Measurements from ENCODE around the gene GNL3.
A peak's percentile ranks its signal among the peaks of the same experiment; 100 is the strongest.

The GNL3 gene

DNA sequence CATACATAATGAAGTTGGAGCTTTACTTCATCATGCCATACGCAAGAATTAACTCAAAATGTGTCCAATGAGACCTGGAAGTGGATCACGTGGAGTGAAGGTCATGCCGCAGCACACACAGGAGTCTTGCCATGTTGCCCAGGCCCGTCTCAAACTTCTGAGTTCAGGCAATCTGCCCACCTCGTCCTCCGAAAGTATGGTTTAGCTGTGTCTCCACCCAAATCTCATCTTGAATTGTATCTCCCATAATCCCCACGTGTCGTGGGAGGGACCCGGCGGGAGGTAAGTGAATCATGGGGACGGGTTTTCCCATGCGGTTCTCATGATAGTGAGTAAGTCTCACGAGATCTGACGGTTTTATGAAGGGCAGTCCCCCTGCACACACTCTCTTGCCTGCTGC is 45.8 kb downstream of the GNL3 start:
- H3K9me3 ChIP-seq (replicated peaks in 1 of 11), result peaks cover 84 to 97% (median 87%) of the 10 kb centered on the region in 11 experiments
- no peaks in the 10 kb centered on the region for H3K27me3 ChIP-seq
- peaks cover 0 to 20% (median 14%) of the 10 kb centered on the region in 10 experiments; a peak in 12 of 20 replicates for H3K4me1 ChIP-seq
- no peaks in the 10 kb centered on the region for H4K20me1 ChIP-seq
- H3K4me2 ChIP-seq, result peak overlapping the region in 4 of 11 experiments; percentile 15 to 65 (median 30); a peak in 2 of 22 replicates
- H3K27ac ChIP-seq, result peak overlapping the region in 7 of 11 experiments; percentile 24 to 72 (median 51); a peak in 13 of 22 replicates
- no peak for TF ChIP-seq Cebpa-rat (IDR thresholded peaks at IDR 0.05)
- peak overlapping the region in 2 of 10 experiments; percentile 5 to 28; a peak in 2 of 20 replicates for H3K4me3 ChIP-seq
- H3K36me3 ChIP-seq, result peaks cover 91 to 99% (median 96%) of the 10 kb centered on the region in 11 experiments
- H3K9ac ChIP-seq, result no peak overlapping the region

DNA sequence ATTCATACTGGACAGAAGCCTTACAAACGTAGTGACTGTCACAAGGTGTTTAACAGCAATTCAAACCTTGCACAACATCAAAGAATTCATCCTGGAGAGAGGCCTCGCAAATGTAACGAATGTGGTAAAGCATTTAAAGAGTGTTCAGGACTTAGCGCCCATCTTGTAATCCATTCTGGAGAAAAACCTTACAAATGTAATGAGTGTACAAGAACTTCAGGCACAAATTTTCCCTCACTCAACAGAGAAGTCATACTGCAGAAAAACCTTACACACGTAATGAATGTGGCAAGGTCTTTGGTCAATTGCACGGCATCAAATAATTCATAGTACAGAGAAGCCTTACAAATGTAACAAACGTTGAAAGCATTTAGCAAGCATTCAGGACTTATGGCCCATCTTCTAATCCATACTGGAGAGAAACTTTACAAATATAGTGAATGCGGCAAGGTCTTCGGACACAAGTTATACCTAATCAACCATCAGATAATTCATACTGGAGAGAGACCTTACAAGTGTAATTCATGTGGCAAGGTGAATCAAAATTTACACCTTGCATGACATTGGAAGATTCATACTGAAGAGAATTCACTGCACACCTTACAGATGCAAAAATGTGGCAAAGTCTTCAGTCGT is 47.5 kb downstream of the GNL3 start:
- Histone ChIP-seq H3K36me3 (peaks cover 91 to 100% (median 98%) of the 10 kb centered on the region in 11 experiments), H4K20me1 (no peaks in the 10 kb centered on the region), H3K9ac (no peak overlapping the region), H3K27ac (no peak overlapping the region), H3K4me2 (no peak overlapping the region), H3K9me3 (replicated peaks in 1 of 11) (peaks cover 66 to 79% (median 69%) of the 10 kb centered on the region in 11 experiments), H3K27me3 (no peaks in the 10 kb centered on the region), H3K4me3 (peak overlapping the region in 1 of 10 experiments; percentile 40; a peak in 2 of 20 replicates), H3K4me1 (peaks cover 0 to 20% (median 14%) of the 10 kb centered on the region in 10 experiments; a peak in 12 of 20 replicates)
- TF ChIP-seq Cebpa-rat (IDR thresholded peaks at IDR 0.05), result no peak

DNA sequence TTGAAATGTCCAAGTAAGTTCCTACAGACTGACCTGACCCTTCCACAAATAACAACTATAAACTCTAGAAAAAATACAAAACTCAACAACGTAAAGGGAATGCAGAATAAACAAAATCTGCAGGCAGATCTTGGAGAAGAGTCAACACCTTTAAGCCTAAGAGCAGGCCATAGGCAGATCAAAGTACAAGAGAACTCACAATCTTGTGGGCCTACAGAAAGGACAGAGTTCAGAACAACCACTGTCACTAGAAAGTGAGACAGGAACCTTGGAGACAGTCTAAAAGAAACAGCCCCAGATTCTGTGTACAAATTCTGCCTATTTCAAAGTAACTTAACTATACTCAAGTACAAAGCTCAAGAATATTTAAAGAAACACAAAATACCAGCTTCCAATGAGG is 53.9 kb downstream of the GNL3 start:
- no peaks in the 10 kb centered on the region for H3K27me3 ChIP-seq
- peak overlapping the region in 1 of 11 experiments; percentile 8; a peak in 1 of 22 replicates for H3K9ac ChIP-seq
- no peaks in the 10 kb centered on the region for H4K20me1 ChIP-seq
- peaks cover 90 to 99% (median 96%) of the 10 kb centered on the region in 11 experiments for H3K36me3 ChIP-seq
- peaks cover 2 to 15% (median 8%) of the 10 kb centered on the region in 11 experiments; a peak in 21 of 22 replicates for H3K9me3 ChIP-seq (replicated peaks in 1 of 11)
- H3K4me1 ChIP-seq, result no peaks in the 10 kb centered on the region
- no peak overlapping the region for H3K27ac ChIP-seq
- TF ChIP-seq Cebpa-rat (IDR thresholded peaks at IDR 0.05), result no peak
- no peak overlapping the region for H3K4me3 ChIP-seq
- no peak overlapping the region for H3K4me2 ChIP-seq

DNA sequence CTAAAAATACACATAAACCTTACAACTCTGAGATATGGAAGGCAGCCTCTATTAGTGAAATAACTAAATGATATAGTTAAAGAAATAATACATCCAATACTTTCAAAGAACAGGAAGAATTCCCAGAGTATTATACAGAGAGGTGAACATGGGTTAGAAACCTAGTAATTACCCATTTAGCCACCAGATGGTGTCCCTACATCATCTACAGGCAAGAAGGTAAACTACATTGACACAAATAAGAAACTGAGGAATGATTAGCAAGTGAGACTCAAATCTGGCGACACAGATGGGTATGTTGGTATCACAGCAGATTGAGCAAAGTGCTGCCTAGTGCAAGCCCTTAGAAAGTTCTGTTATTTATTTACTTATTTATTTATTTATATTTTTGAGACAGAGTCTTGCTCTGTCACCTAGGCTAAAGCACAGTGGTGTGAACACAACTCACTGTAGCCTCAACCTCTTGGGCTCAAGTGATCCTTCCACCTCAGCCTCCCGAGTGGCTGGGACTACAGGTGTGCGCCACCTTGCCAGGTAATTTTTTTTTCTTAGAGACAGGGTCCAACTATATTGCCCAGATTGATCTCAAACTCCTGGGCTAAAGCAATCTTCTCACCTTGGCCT is 56.7 kb downstream of the GNL3 start:
- Histone ChIP-seq H3K9ac (peak overlapping the region in 2 of 11 experiments; percentile 10 to 16; a peak in 1 of 22 replicates), H4K20me1 (no peaks in the 10 kb centered on the region), H3K36me3 (peaks cover 94 to 100% (median 97%) of the 10 kb centered on the region in 11 experiments), H3K4me2 (no peak overlapping the region), H3K9me3 (replicated peaks in 1 of 11) (no peaks in the 10 kb centered on the region), H3K4me1 (no peaks in the 10 kb centered on the region), H3K27me3 (no peaks in the 10 kb centered on the region), H3K27ac (peak overlapping the region in 1 of 11 experiments; percentile 26; a peak in 1 of 22 replicates), H3K4me3 (no peak overlapping the region)
- no peak for TF ChIP-seq Cebpa-rat (IDR thresholded peaks at IDR 0.05)

DNA sequence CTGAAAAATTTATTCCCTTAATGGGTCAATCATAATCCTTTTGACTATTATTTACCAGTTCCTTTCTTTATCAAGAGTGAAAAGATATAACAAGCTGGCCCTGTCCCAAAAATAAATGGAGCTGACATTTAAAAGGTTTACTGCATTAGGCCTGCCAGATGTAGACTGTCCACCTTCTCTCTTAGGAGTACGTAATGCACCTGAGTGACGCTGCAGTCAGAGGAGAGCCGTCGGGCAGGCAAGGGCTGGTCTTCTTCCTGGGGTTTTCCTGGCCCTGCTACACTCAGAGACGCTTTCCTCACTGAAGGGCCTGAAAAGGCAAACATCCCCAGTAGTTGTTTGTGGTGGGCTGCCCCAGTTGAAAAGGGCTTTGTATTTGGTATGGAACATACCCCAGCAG is 57.3 kb downstream of the GNL3 start:
- H3K4me2 ChIP-seq, result no peak overlapping the region
- no peaks in the 10 kb centered on the region for H3K9me3 ChIP-seq (replicated peaks in 1 of 11)
- H3K27ac ChIP-seq, result no peak overlapping the region
- H4K20me1 ChIP-seq, result no peaks in the 10 kb centered on the region
- peaks cover 94 to 100% (median 97%) of the 10 kb centered on the region in 11 experiments for H3K36me3 ChIP-seq
- no peaks in the 10 kb centered on the region for H3K4me1 ChIP-seq
- H3K4me3 ChIP-seq, result no peak overlapping the region
- no peak overlapping the region for H3K9ac ChIP-seq
- no peak for TF ChIP-seq Cebpa-rat (IDR thresholded peaks at IDR 0.05)
- H3K27me3 ChIP-seq, result no peaks in the 10 kb centered on the region

DNA sequence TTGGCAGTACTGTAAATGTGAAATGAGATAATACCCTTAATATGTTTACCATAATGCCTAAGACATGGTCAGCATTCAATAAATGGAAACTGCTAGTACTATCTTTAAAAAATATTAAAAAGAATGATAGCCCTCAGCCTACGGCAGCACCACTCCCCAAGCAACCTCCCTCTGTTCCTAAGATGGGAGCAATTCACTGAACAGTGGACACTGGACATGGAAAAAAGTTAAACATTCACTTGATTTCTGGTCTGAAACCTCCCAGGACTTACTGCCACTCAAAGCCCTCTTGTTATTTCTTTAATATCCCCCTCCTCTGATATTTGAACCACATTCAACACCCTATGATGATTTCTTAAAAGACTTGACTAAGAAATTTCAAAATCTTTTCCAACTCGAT is 57.9 kb downstream of the GNL3 start:
- Histone ChIP-seq H3K9me3 (replicated peaks in 1 of 11) (no peaks in the 10 kb centered on the region), H4K20me1 (no peaks in the 10 kb centered on the region), H3K9ac (no peak overlapping the region), H3K4me3 (no peak overlapping the region), H3K36me3 (peaks cover 94 to 100% (median 97%) of the 10 kb centered on the region in 11 experiments), H3K27ac (no peak overlapping the region; a peak in 1 of 22 replicates), H3K4me2 (no peak overlapping the region), H3K4me1 (no peaks in the 10 kb centered on the region), H3K27me3 (no peaks in the 10 kb centered on the region)
- TF ChIP-seq Cebpa-rat (IDR thresholded peaks at IDR 0.05), result no peak

Data from BLaER1 treated with 17β-estradiol and CSF1 and Interleukin-3, amounts not matched to agents 10 nM and 100 nM (cell line).